A549 (cell line): ENCODE results near the gene TRMT61B. TPM values are rescaled to one million over a fixed set of nuclear protein-coding genes. Genes with fewer than 3 reads are reported as not detected.
A peak's percentile ranks its signal among the peaks of the same experiment; 100 is the strongest.

Experiments used
- ATAC-seq, 2 experiments: fragments of 200-7000 bp in 1 of 2; fragments of >200 bp in 1 of 2; cut with Nextera tagmentation in 1 of 2; cut with Tn5 transposase in 1 of 2; 3 replicates each; pipeline versions ENCODE4 v1.8.0 to v1.9.1; 2018 to 2020; ENCODE audit warnings: mild to moderate bottlenecking in 1 of 2, moderate library complexity in 1 of 2
- CTCF ChIA-PET: fragments of 300-600 bp; sonication (Branson Sonifier 250); formaldehyde crosslinking; extraction: SDS; loops from one replicate; lab custom pipeline; 2021; ENCODE audit warnings: antibody characterized with exemption, inconsistent platforms; lab: Yijun Ruan, JAX
- POLR2A ChIA-PET: fragments of 350-600 bp; formaldehyde crosslinking; extraction: SDS; loops from one replicate; lab custom pipeline; 2021; ENCODE audit warnings: antibody characterized with exemption, inconsistent platforms; lab: Yijun Ruan, JAX
- DNase-seq, 2 experiments: peaks; one replicate each; pipeline versions ENCODE4 v3.0.0 to v3.0.0-alpha.2; 2011 to 2016; ENCODE audit warnings: low read depth in 1 of 2, low spot score in 1 of 2
- FAIRE-seq: peaks from 2 replicates; lab custom pipeline; 2011; peaks lifted over from hg19 to GRCh38; lab: Jason Lieb, UNC
- H3K27ac ChIP-seq, 2 experiments: fragments of >200 bp; sonication (Bioruptor Twin); formaldehyde crosslinking; 3 replicates each; pipeline ENCODE4 v1.5.1; 2016 to 2017
- H3K4me1 ChIP-seq: fragments of >200 bp; sonication (Bioruptor Twin); formaldehyde crosslinking; 3 replicates; pipeline ENCODE4 v1.6.1; 2016
- H3K4me2 ChIP-seq: fragments of >200 bp; sonication (Bioruptor Twin); formaldehyde crosslinking; 3 replicates; pipeline ENCODE4 v1.6.1; 2016
- H3K4me3 ChIP-seq: fragments of >200 bp; sonication (Bioruptor Twin); formaldehyde crosslinking; 3 replicates; pipeline ENCODE4 v1.5.1; 2016
- H3K9me3 ChIP-seq: fragments of >200 bp; sonication (Bioruptor Twin); formaldehyde crosslinking; 3 replicates; pipeline ENCODE4 v1.6.1; 2016
- CBX8 ChIP-seq: fragments of 200-600 bp; sonication (generic); IDR thresholded peaks from 2 replicates; pipeline ENCODE4 v1.6.1; 2016
- FOSB ChIP-seq: fragments of 250-450 bp; sonication (Bioruptor Pico); IDR thresholded peaks from 2 replicates; pipeline ENCODE4 v1.5.0; 2020; ENCODE audit warnings: mild to moderate bottlenecking, moderate library complexity
- FOSL2 ChIP-seq, 2 experiments: fragments of 450-650 bp in 1 of 2; fragments of >200 bp in 1 of 2; sonication (Bioruptor Twin) in 1 of 2; formaldehyde crosslinking; IDR thresholded peaks; 2 replicates each; pipeline versions ENCODE4 v1.5.0 to v1.6.1; 2016 to 2020; ENCODE audit warnings: mild to moderate bottlenecking in 1 of 2, moderate library complexity in 1 of 2
- PHF8 ChIP-seq: fragments of 200-600 bp; sonication (generic); IDR thresholded peaks from 2 replicates; pipeline ENCODE4 v1.6.1; 2016; ENCODE audit warnings: low read depth, mild to moderate bottlenecking, antibody characterized with exemption, moderate library complexity, borderline replicate concordance
- POLR2AphosphoS2 ChIP-seq: conservative IDR thresholded peaks from 2 replicates; pipeline ENCODE4 v1.6.1; 2012; ENCODE audit warnings: low read length, improper control_type of control experiment, inconsistent platforms
- RARB ChIP-seq: fragments of 250-450 bp; sonication (Bioruptor Pico); IDR thresholded peaks from 2 replicates; pipeline ENCODE4 v1.8.0; 2021; ENCODE audit warnings: mild to moderate bottlenecking, moderate library complexity
- TP53 ChIP-seq: fragments of 250-450 bp; sonication (Bioruptor Pico); IDR thresholded peaks from 2 replicates; pipeline ENCODE4 v1.5.0; 2021; ENCODE audit warnings: mild to moderate bottlenecking, moderate library complexity
- ZFP36 ChIP-seq: fragments of 450-650 bp; IDR thresholded peaks from 2 replicates; pipeline ENCODE4 v1.6.1; 2014; ENCODE audit warnings: borderline replicate concordance; ENCODE audit not compliant: partially characterized antibody
- ZNF302 ChIP-seq: fragments of 250-450 bp; sonication (Bioruptor Pico); IDR thresholded peaks from 2 replicates; pipeline ENCODE4 v1.9.0; 2021; ENCODE audit warnings: inconsistent platforms, mild to moderate bottlenecking, moderate library complexity
- WGBS: methylation state at CpG from one replicate; pipeline ENCODE4 v1.1.6; 2017; ENCODE audit errors: missing lambda C conversion rate; 5-methylcytosine and 5-hydroxymethylcytosine counted together
- polyA plus RNA-seq, 4 experiments: library from polyadenylated mRNA; depleted of rRNA in 3 of 4; stranded (reverse); fragments of >200 nt; fragmentation: RNase III in 1 of 4; extraction: RNeasy Plus Mini Kit Qiagen cat#74134 plus additional on column Dnase treatment in 1 of 4; gene quantifications; 2 replicates in 3 of 4; 3 replicates in 1 of 4; pipeline ENCODE4 v1.2.3, GENCODE V29; 2011 to 2017
- TF ChIP-seq, protein P1 (sequence below): fragments of 450-650 bp; IDR thresholded peaks from 2 replicates; pipeline ENCODE4 v1.6.1; 2014; ENCODE audit warnings: antibody characterized with exemption
- TF ChIP-seq, protein P2 (sequence below): fragments of 200-600 bp; sonication (generic); IDR thresholded peaks from 2 replicates; pipeline ENCODE4 v1.6.1; 2016; ENCODE audit warnings: antibody characterized with exemption, mild to moderate bottlenecking, moderate library complexity
- TF ChIP-seq, protein P3 (sequence below): fragments of 250-450 bp; sonication (Bioruptor Pico); IDR thresholded peaks from 2 replicates; pipeline ENCODE4 v1.5.0; 2021; ENCODE audit warnings: mild to moderate bottlenecking, moderate library complexity, borderline replicate concordance

TRMT61B gene
- polyA plus RNA-seq, 2 of the 4 experiments (the other 2 are of a cell fraction), result 21.6 to 38.6 TPM

DNA sequence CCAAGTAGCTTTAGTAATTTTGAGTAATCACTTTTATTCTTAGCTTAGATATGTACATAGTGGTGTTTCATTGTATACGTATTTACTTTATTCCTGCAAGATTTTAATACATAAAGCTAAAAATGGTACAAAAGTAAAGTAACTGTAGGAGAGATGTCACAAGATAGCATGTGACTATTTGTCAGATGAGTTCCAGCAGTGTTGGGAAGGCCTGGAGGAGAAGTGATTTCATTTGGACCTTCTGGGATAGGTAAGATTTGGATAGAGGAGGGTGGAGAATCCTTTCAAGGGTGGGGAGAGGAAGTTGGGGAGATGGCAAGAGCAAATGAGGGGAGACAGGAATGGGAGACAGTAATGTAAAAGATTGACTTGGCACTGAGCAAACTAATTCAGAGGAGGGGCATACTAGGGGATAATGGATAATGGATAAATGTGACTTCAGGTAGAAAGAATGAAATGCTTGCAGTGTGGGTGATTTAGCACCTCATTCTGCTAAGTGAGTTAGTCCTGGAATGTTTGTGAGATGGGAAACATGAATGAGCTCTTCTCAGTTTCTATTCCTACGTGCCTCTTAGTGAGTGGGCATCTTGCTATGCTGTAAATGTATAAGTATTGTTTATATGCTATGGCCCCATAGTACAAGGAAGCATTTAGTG is 34.8 kb upstream of the TRMT61B start:
- peak overlapping the region; percentile 54; the same call in 2 of the 3 replicates for H3K4me2 ChIP-seq
- H3K9me3 ChIP-seq, result no peaks in the 10 kb centered on the region
- TF ChIP-seq, protein P1, sequence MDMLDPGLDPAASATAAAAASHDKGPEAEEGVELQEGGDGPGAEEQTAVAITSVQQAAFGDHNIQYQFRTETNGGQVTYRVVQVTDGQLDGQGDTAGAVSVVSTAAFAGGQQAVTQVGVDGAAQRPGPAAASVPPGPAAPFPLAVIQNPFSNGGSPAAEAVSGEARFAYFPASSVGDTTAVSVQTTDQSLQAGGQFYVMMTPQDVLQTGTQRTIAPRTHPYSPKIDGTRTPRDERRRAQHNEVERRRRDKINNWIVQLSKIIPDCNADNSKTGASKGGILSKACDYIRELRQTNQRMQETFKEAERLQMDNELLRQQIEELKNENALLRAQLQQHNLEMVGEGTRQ, result no peak
- no peak for TF ChIP-seq TP53 (CRISPR knock-in tag)
- 0 out of 2 replicates have a peak, but pooled peaks have one; percentile 38 for TF ChIP-seq RARB (CRISPR knock-in tag)
- TF ChIP-seq, protein P2, sequence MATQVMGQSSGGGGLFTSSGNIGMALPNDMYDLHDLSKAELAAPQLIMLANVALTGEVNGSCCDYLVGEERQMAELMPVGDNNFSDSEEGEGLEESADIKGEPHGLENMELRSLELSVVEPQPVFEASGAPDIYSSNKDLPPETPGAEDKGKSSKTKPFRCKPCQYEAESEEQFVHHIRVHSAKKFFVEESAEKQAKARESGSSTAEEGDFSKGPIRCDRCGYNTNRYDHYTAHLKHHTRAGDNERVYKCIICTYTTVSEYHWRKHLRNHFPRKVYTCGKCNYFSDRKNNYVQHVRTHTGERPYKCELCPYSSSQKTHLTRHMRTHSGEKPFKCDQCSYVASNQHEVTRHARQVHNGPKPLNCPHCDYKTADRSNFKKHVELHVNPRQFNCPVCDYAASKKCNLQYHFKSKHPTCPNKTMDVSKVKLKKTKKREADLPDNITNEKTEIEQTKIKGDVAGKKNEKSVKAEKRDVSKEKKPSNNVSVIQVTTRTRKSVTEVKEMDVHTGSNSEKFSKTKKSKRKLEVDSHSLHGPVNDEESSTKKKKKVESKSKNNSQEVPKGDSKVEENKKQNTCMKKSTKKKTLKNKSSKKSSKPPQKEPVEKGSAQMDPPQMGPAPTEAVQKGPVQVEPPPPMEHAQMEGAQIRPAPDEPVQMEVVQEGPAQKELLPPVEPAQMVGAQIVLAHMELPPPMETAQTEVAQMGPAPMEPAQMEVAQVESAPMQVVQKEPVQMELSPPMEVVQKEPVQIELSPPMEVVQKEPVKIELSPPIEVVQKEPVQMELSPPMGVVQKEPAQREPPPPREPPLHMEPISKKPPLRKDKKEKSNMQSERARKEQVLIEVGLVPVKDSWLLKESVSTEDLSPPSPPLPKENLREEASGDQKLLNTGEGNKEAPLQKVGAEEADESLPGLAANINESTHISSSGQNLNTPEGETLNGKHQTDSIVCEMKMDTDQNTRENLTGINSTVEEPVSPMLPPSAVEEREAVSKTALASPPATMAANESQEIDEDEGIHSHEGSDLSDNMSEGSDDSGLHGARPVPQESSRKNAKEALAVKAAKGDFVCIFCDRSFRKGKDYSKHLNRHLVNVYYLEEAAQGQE, result no peak
- TF ChIP-seq ZFP36, result no peak
- no peak for TF ChIP-seq ZNF302 (CRISPR knock-in tag)
- peaks cover 68% of the 10 kb centered on the region for H3K4me1 ChIP-seq
- DNase-seq (no peak), ATAC-seq (0 out of 6 replicates have a peak, but pooled peaks of 1 of the 2 experiments have one; percentile 37), FAIRE-seq (no peak)
- no peak overlapping the region for H3K4me3 ChIP-seq
- no peak overlapping the region for H3K27ac ChIP-seq
- CTCF ChIA-PET, result interaction anchor here (1.4 to 1.5 kb wide), 2 partner anchors 11 to 83 kb away, joined by 3 read pairs; no protein-coding TSS in a partner anchor
- POLR2A ChIA-PET, result interaction anchor here (1.0 to 1.6 kb wide), 2 partner anchors 9 to 11 kb away, joined by 3 to 5 read pairs; partner anchors contain the start of gene WDR43
- 92% methylated on average over 2 of the region's 2 CpGs for WGBS

DNA sequence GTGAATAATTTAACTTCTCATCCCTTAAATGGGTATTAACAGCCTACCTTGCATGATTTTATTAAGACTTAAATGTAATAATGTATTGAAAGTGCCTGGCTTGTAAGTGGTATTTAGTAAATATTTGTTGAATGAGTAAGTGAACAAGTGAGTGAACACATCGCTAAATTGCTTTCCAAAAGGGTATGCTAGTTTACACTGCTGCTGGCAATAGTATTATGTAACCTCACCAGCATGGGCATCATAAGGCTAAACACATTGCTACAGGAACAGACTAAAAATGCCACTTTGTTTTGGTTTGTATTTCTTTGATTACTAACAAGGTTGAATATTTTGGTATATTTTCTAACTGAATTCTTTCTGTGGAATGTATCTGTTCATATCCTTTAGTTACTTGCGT is 34.2 kb upstream of the TRMT61B start:
- H3K4me2 ChIP-seq, result peak overlapping the region; percentile 54
- WGBS, result 43% methylated on average over 2 of the region's 2 CpGs
- ATAC-seq, result peak; percentile 33 to 38; a peak in 3 of 6 replicates
- TF ChIP-seq FOSL2 (IDR thresholded peaks at IDR 0.05) (no peak), FOSL2 (CRISPR knock-in tag; IDR thresholded peaks at IDR 0.05) (peak; percentile 22), RARB (CRISPR knock-in tag) (no peak), CBX8 (no peak), FOSB (CRISPR knock-in tag) (no peak), PHF8 (no peak), POLR2AphosphoS2 (0 out of 2 replicates have a peak, but pooled peaks have one; percentile 19)
- TF ChIP-seq, protein P3, sequence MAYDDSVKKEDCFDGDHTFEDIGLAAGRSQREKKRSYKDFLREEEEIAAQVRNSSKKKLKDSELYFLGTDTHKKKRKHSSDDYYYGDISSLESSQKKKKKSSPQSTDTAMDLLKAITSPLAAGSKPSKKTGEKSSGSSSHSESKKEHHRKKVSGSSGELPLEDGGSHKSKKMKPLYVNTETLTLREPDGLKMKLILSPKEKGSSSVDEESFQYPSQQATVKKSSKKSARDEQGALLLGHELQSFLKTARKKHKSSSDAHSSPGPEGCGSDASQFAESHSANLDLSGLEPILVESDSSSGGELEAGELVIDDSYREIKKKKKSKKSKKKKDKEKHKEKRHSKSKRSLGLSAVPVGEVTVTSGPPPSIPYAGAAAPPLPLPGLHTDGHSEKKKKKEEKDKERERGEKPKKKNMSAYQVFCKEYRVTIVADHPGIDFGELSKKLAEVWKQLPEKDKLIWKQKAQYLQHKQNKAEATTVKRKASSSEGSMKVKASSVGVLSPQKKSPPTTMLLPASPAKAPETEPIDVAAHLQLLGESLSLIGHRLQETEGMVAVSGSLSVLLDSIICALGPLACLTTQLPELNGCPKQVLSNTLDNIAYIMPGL (CRISPR knock-in tag), result no peak
- TF ChIP-seq, protein P2, result no peak
- ChIA-PET CTCF (interaction anchor here (1.5 kb wide), 1 partner anchor 11 kb away, joined by 3 read pairs; no protein-coding TSS in a partner anchor), POLR2A (interaction anchor here (1.6 kb wide), 1 partner anchor 9 kb away, joined by 5 read pairs; no protein-coding TSS in a partner anchor)
- peak in 1 of 2 experiments; percentile 19 for DNase-seq
- H3K27ac ChIP-seq, result no peak overlapping the region
- H3K4me1 ChIP-seq, result peaks cover 73% of the 10 kb centered on the region
- H3K9me3 ChIP-seq, result no peaks in the 10 kb centered on the region
- H3K4me3 ChIP-seq, result no peak overlapping the region; the same call in 2 of the 3 replicates
- no peak for FAIRE-seq
